H1 (cell line): ENCODE results near the gene NAT8L. TPM values are rescaled to one million over a fixed set of nuclear protein-coding genes. Genes with fewer than 3 reads are reported as not detected.

Source experiments
- CTCF ChIA-PET: fragments of 300-600 bp; sonication (Branson Sonifier 250); formaldehyde crosslinking; loops from one replicate; lab custom pipeline; 2021; ENCODE audit not compliant: partially characterized antibody; lab: Charles Lee
- POLR2A ChIA-PET: fragments of 300-600 bp; sonication (Branson Sonifier 250); formaldehyde crosslinking; loops from one replicate; lab custom pipeline; 2021; ENCODE audit warnings: inconsistent platforms; ENCODE audit not compliant: partially characterized antibody; lab: Charles Lee
- DNase-seq, 2 experiments: peaks; one replicate each; pipeline versions ENCODE4 v3.0.0 to v3.0.0-alpha.2; 2010 to 2022; ENCODE audit warnings: low spot score in 2 of 2, low read depth in 1 of 2, mixed read lengths in 1 of 2
- FAIRE-seq: peaks from 2 replicates; lab custom pipeline; 2011; peaks lifted over from hg19 to GRCh38; lab: Jason Lieb, UNC
- H2AFZ ChIP-seq: 2 replicates; pipeline ENCODE4 v1.8.1; 2012; ENCODE audit warnings: low read length, inconsistent platforms
- H2AK5ac ChIP-seq: 2 replicates; pipeline ENCODE4 v1.6.1; 2013; ENCODE audit warnings: low read depth, low read length
- H2BK120ac ChIP-seq: replicated peaks from 2 replicates; pipeline ENCODE3; 2013; ENCODE audit warnings: low read depth, low read length, inconsistent platforms
- H2BK12ac ChIP-seq: 2 replicates; pipeline ENCODE4 v1.6.1; 2013; ENCODE audit warnings: low read depth, low read length
- H2BK15ac ChIP-seq: 2 replicates; pipeline ENCODE4 v1.6.1; 2013; ENCODE audit warnings: low read length
- H2BK20ac ChIP-seq: 2 replicates; pipeline ENCODE4 v1.6.1; 2013; ENCODE audit warnings: low read length
- H2BK5ac ChIP-seq: 2 replicates; pipeline ENCODE4 v1.6.1; 2013; ENCODE audit warnings: low read depth, low read length
- H3K14ac ChIP-seq: 2 replicates; pipeline ENCODE4 v1.6.1; 2013; ENCODE audit warnings: inconsistent platforms; ENCODE audit not compliant: insufficient read length
- H3K18ac ChIP-seq: 2 replicates; pipeline ENCODE4 v1.6.1; 2013; ENCODE audit warnings: low read length; ENCODE audit errors: extremely low read depth
- H3K23ac ChIP-seq: 2 replicates; pipeline ENCODE4 v1.6.1; 2013; ENCODE audit warnings: inconsistent platforms; ENCODE audit not compliant: insufficient read length
- H3K23me2 ChIP-seq: 2 replicates; pipeline ENCODE4 v1.6.1; 2013; ENCODE audit warnings: low read depth, low read length
- H3K27ac ChIP-seq: 2 replicates; pipeline ENCODE4 v1.6.1; 2011; ENCODE audit warnings: low read depth, low read length, inconsistent platforms
- H3K27me3 ChIP-seq, 4 experiments: replicated peaks in 1 of 4; 1 replicate in 1 of 4; 2 replicates in 3 of 4; pipeline versions ENCODE4 v1.6.1 to v1.8.1; 2011 to 2013; ENCODE audit warnings: low read length in 3 of 4, mild to moderate bottlenecking in 3 of 4, inconsistent platforms in 2 of 4, mixed read lengths in 2 of 4, moderate library complexity in 1 of 4; ENCODE audit not compliant: control insufficient read depth in 3 of 4, insufficient read depth in 3 of 4; ENCODE audit errors: extremely low read depth in 1 of 4
- H3K36me3 ChIP-seq, 4 experiments: 2 replicates each; pipeline versions ENCODE4 v1.6.1 to v1.8.1; 2011 to 2013; ENCODE audit warnings: mild to moderate bottlenecking in 4 of 4, low read length in 3 of 4, moderate library complexity in 2 of 4, control low read depth in 1 of 4, inconsistent platforms in 1 of 4; ENCODE audit not compliant: insufficient read depth in 4 of 4, control insufficient read depth in 2 of 4
- H3K4ac ChIP-seq: replicated peaks from 2 replicates; pipeline ENCODE3; 2013; ENCODE audit warnings: low read length, low read depth, mixed read lengths, inconsistent platforms; ENCODE audit not compliant: insufficient read length
- H3K4me1 ChIP-seq, 4 experiments: replicated peaks in 1 of 4; 1 replicate in 1 of 4; 2 replicates in 3 of 4; pipeline versions ENCODE4 v1.6.1 to v1.8.1; 2011 to 2013; ENCODE audit warnings: low read length in 3 of 4, inconsistent platforms in 2 of 4, mixed read lengths in 1 of 4; ENCODE audit not compliant: insufficient read depth in 4 of 4, control insufficient read depth in 3 of 4
- H3K4me2 ChIP-seq, 2 experiments: 2 replicates each; pipeline versions ENCODE4 v1.6.1 to v1.8.1; 2011 to 2013; ENCODE audit warnings: low read depth in 2 of 2, low read length in 2 of 2, control low read depth in 1 of 2, inconsistent platforms in 1 of 2, mild to moderate bottlenecking in 1 of 2; ENCODE audit not compliant: insufficient read depth in 1 of 2
- H3K4me3 ChIP-seq, 4 experiments: fragments of 200-600, 300-600 bp in 1 of 4; sonication (generic), shearing (Covaris generic), sonication (Bioruptor Twin) in 1 of 4; 2 replicates each; pipeline versions ENCODE4 v1.5.1 to v1.8.1; 2011 to 2016; ENCODE audit warnings: low read length in 4 of 4, low read depth in 3 of 4, control low read depth in 2 of 4, inconsistent platforms in 2 of 4, mild to moderate bottlenecking in 2 of 4, mixed read lengths in 1 of 4, moderate library complexity in 1 of 4; ENCODE audit not compliant: insufficient read depth in 2 of 4; ENCODE audit errors: extremely low read depth in 1 of 4
- H3K56ac ChIP-seq: replicated peaks from 2 replicates; pipeline ENCODE3; 2013; ENCODE audit warnings: low read depth, mild to moderate bottlenecking, mixed read lengths, low read length, inconsistent platforms; ENCODE audit not compliant: insufficient read length
- H3K79me1 ChIP-seq: 2 replicates; pipeline ENCODE4 v1.6.1; 2013; ENCODE audit warnings: low read depth, low read length, control low read depth
- H3K79me2 ChIP-seq, 2 experiments: 2 replicates each; pipeline versions ENCODE4 v1.6.1 to v1.8.1; 2012 to 2013; ENCODE audit warnings: low read length in 2 of 2, mild to moderate bottlenecking in 2 of 2, inconsistent platforms in 1 of 2; ENCODE audit not compliant: insufficient read depth in 2 of 2, control insufficient read depth in 1 of 2
- H3K9ac ChIP-seq, 4 experiments: replicated peaks in 1 of 4; 1 replicate in 1 of 4; 2 replicates in 3 of 4; pipeline versions ENCODE4 v1.6.1 to v1.8.1; 2011 to 2013; ENCODE audit warnings: low read depth in 3 of 4, low read length in 3 of 4, control low read depth in 2 of 4, mild to moderate bottlenecking in 2 of 4, moderate library complexity in 2 of 4, inconsistent platforms in 1 of 4; ENCODE audit errors: extremely low read depth in 1 of 4
- H3K9me3 ChIP-seq, 2 experiments: 2 replicates each; pipeline versions ENCODE4 v1.6.1 to v1.8.1; 2012 to 2013; ENCODE audit warnings: mild to moderate bottlenecking in 2 of 2, moderate library complexity in 2 of 2, control low read depth in 1 of 2, inconsistent platforms in 1 of 2, low read depth in 1 of 2, low read length in 1 of 2, mixed read lengths in 1 of 2; ENCODE audit not compliant: insufficient read depth in 2 of 2
- H4K20me1 ChIP-seq, 2 experiments: replicated peaks in 1 of 2; 2 replicates each; pipeline versions ENCODE3 to v1.8.1; 2011 to 2013; ENCODE audit warnings: inconsistent platforms in 2 of 2, low read length in 2 of 2, mild to moderate bottlenecking in 1 of 2; ENCODE audit not compliant: insufficient read depth in 2 of 2, control insufficient read depth in 1 of 2
- H4K5ac ChIP-seq: 2 replicates; pipeline ENCODE4 v1.6.1; 2013; ENCODE audit warnings: low read length, low read depth, mixed read lengths, inconsistent platforms; ENCODE audit not compliant: insufficient read length
- H4K8ac ChIP-seq: 2 replicates; pipeline ENCODE4 v1.8.0; 2013; ENCODE audit warnings: mild to moderate bottlenecking, moderate library complexity, low read length, inconsistent platforms; ENCODE audit not compliant: insufficient read depth; ENCODE audit errors: extremely low read depth
- H4K91ac ChIP-seq: replicated peaks from 2 replicates; pipeline ENCODE3; 2013; ENCODE audit warnings: low read length, mixed read lengths, inconsistent platforms; ENCODE audit not compliant: insufficient read length
- CTCF ChIP-seq, 3 experiments: IDR thresholded peaks; 1 replicate in 2 of 3; 2 replicates in 1 of 3; pipeline versions ENCODE4 v1.5.1 to v1.6.1; 2011; ENCODE audit warnings: low read length in 3 of 3, mild to moderate bottlenecking in 3 of 3, inconsistent platforms in 2 of 3, low read depth in 1 of 3, moderate library complexity in 1 of 3; ENCODE audit not compliant: insufficient read depth in 1 of 3; ENCODE audit errors: control extremely low read depth in 1 of 3
- NANOG ChIP-seq: IDR thresholded peaks from 2 replicates; pipeline ENCODE4 v1.6.1; 2011; ENCODE audit warnings: low read length, low read depth, mild to moderate bottlenecking, inconsistent platforms; ENCODE audit not compliant: insufficient read depth, poor library complexity, severe bottlenecking
- RNF2 ChIP-seq: fragments of 200-900, 300-1000 bp; sonication (generic); IDR thresholded peaks from 2 replicates; pipeline ENCODE4 v1.7.1; 2016; ENCODE audit warnings: borderline replicate concordance, low read depth, mild to moderate bottlenecking, antibody characterized with exemption, low read length; ENCODE audit not compliant: poor library complexity, severe bottlenecking; ENCODE audit errors: missing control alignments
- WGBS, 2 experiments: shearing (Covaris generic) in 1 of 2; methylation state at CpG; one replicate each; pipeline versions ENCODE4 v1.1.6 to v1.1.7; 2013 to 2015; ENCODE audit warnings: low lambda C conversion rate in 2 of 2, mixed read lengths in 2 of 2, inconsistent platforms in 1 of 2, low coverage in 1 of 2, missing lambda C conversion rate in 1 of 2; ENCODE audit not compliant: insufficient replicate concordance in 2 of 2, insufficient coverage in 1 of 2, insufficient read length in 1 of 2; ENCODE audit errors: extremely low coverage in 1 of 2, missing lambda C conversion rate in 1 of 2; 5-methylcytosine and 5-hydroxymethylcytosine counted together
- polyA plus RNA-seq, 7 experiments: library from polyadenylated mRNA; depleted of rRNA in 3 of 7; stranded (reverse) in 5 of 7; unstranded in 2 of 7; fragments of >200 nt in 5 of 7; fragments of 200-250 nt in 2 of 7; gene quantifications; 1 replicate in 5 of 7; 2 replicates in 1 of 7; 4 replicates in 1 of 7; pipeline versions ENCODE4 v1.2.1 to v1.2.3, GENCODE V29; 2011 to 2013; ENCODE audit warnings: missing spikeins in 2 of 7, mixed read lengths in 2 of 7
- total RNA-seq: library from RNA; stranded (reverse); fragmentation: NEBNext Ultra II Directional; extraction: Animal tissue kit (Norgen Biotek cat#: 25700); gene quantifications from 2 replicates; pipeline ENCODE4 v1.2.1, GENCODE V29; 2021

NAT8L gene
- total and polyA plus RNA-seq, 2 of the 8 experiments (the other 6 are each of a cell fraction or from before 2014, with no cell fraction given) = 10.8 TPM

- H2AFZ ChIP-seq = no peak overlapping the region
- no peak overlapping the region for H2AK5ac ChIP-seq
- H3K18ac ChIP-seq = no peak overlapping the region
- H4K8ac ChIP-seq = peak overlapping the region; percentile 46; the same call in 1 of the 2 replicates
- no peak overlapping the region for H3K27ac ChIP-seq
- peak in 1 of 2 experiments; percentile 47 for DNase-seq
- H4K5ac ChIP-seq = no peak overlapping the region
- H3K9me3 ChIP-seq = no peaks in the 10 kb centered on the region
- 95% methylated on average over 7 of the region's 17 CpGs; no CpG with 5 or more reads in 1 of the 2 experiments for WGBS, 2 experiments
- H3K4ac ChIP-seq = no peak overlapping the region
- no peak overlapping the region for H3K4me2 ChIP-seq
- H3K79me2 ChIP-seq = 0 out of 4 replicates have a peak, but pooled peaks cover 0 to 3% of the 10 kb centered on the region in 2 experiments
- peaks cover 0 to 14% of the 10 kb centered on the region in 2 experiments for H4K20me1 ChIP-seq
- H3K36me3 ChIP-seq = peaks cover 0 to 2% (median 0%) of the 10 kb centered on the region in 4 experiments; a peak in 1 of 8 replicates
- no peak overlapping the region for H3K9ac ChIP-seq
- no peaks in the 10 kb centered on the region for H3K79me1 ChIP-seq
- H3K4me3 ChIP-seq = no peak overlapping the region
- H3K23ac ChIP-seq = no peak overlapping the region
- POLR2A ChIA-PET = interaction anchor here (1.4 kb wide), 1 partner anchor 9 kb away, joined by 4 read pairs; no protein-coding TSS in a partner anchor
- H2BK15ac ChIP-seq = no peak overlapping the region
- CTCF ChIA-PET = no interaction called here
- 0 out of 2 replicates have a peak overlapping the region, but pooled peaks have one; percentile 12 for H2BK12ac ChIP-seq
- H3K27me3 ChIP-seq = no peaks in the 10 kb centered on the region
- H3K56ac ChIP-seq = no peak overlapping the region
- no peak overlapping the region for H3K14ac ChIP-seq
- FAIRE-seq = no peak
- H3K23me2 ChIP-seq = no peaks in the 10 kb centered on the region; the same call in 1 of the 2 replicates
- peak overlapping the region; percentile 13; the same call in 1 of the 2 replicates for H2BK20ac ChIP-seq
- no peak overlapping the region for H4K91ac ChIP-seq
- no peak for TF ChIP-seq NANOG
- TF ChIP-seq CTCF (IDR thresholded peaks at IDR 0.05; ENCODE audit: control extremely low read depth in 1 of 3, insufficient read depth in 1 of 3, low read depth in 1 of 3, low read length in 3 of 3) = peak in 1 of 3 experiments; percentile 16; a peak in 1 of 4 replicates
- TF ChIP-seq RNF2 = no peak
- TF ChIP-seq, all 59 proteins: peak for 1
- Histone ChIP-seq H2BK120ac (no peak overlapping the region), H2BK5ac (no peak overlapping the region), H3K4me1 (peaks cover 0 to 22% (median 11%) of the 10 kb centered on the region in 4 experiments; a peak in 6 of 7 replicates)
Measured at GRCh38 chr4:2069161-2069971, 10.2 kb downstream of the NAT8L start.
